HG03139 (cell line): Measurements from ENCODE around the gene TRIM27.
"Not testable (repeated sequence)": the region's sequence is repeated elsewhere in the genome, so short reads cannot be mapped to it uniquely, and the experiment has no call there.

ENCODE experiments used
- ATAC-seq: cut with Tn5 transposase; IDR thresholded peaks from one replicate; pipeline ENCODE4 v1.9.1; 2021; ENCODE audit not compliant: unreplicated experiment

Gene TRIM27

GRCh38 chr6:28900577-28901256, 23.1 kb downstream of the TRIM27 start:
- no peak for ATAC-seq

DNA sequence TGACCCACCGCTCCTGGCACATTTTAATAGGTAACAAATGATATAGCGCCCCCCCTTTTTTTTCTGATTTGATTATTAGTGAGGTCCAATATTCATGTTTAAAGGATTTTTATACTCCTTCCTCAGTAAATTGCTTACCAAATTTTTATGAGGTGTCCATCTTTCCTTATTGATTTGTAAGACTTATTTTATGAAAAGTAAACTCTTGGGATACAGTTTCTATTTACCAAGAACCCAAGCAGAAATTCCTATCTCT, 25.1 kb downstream of the TRIM27 start:
- ATAC-seq: no peak

DNA sequence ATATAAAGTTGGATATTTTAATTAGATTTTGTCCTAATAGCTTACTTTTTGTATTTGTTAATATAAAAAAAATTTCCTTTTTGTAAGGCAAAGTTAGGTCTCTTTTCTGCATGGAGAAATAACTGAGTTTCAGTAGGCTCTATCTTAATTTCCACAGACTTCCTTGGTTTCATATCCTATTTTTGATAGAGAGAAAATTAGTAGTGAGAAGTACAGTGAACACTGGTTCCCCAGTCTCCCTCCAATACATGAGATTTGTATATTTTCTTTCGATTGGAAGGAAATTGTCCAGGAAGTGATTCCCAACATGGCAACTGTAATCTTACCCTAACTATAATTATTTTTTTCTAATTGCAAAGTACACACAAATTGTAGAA, 26.4 kb downstream of the TRIM27 start:
- no peak for ATAC-seq

- no peak for ATAC-seq
Observed at GRCh38 chr6:28896505-28897368, 27.0 kb downstream of the TRIM27 start.

- peak; percentile 60 for ATAC-seq
Observed at GRCh38 chr6:28895131-28895812, 28.5 kb downstream of the TRIM27 start.

DNA sequence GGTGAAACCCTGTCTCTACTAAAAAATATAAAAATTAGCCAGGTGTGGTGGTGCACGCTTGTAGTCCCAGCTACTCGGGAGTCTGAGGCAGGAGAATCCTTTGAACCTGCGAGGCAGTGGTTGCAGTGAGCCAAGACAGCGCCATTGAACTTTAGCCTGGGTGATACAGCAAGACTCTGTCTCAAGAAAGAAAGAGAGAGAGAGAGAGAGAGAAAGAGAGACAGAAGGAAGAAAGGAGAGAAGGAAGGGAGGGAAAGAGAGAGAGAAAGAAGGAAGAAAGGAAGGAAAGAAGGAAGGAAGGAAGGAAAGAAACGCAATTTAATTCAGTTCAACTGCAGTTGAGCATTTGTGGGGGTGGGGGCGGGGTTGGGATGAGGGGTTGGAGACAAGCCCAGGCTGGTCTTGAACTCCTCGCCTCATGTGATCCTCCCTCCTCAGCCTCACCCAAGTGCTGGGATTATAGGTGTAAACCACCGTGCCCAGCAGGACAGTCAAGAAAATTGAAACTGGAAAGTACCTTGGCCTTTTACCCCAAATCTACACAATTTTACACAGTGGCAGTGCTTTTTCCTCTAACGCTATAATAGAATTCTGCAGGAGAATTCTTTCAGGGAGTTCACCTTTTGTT, 30.5 kb downstream of the TRIM27 start:
- ATAC-seq: no peak

DNA sequence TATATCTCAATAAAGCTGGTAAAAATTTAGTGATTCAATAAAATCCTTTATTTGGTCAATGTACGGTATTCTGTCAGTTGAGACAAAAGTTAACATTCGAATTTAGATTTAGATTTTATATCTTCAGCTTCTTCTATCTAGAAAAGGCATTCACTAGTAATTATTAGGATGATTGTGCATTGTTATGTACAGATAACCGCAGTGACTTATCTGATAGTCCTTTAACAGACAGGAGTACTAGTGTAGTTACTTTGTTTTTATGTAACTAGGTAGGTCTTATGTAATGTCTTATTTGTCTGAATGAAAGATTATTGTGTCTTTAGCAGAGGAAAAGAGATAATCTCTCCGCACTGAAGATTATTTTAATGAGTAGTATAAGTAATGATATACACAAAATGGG, 31.3 kb downstream of the TRIM27 start:
- ATAC-seq: no peak

- ATAC-seq: no peak
Observed at GRCh38 chr6:28887796-28888496, 35.8 kb downstream of the TRIM27 start.

DNA sequence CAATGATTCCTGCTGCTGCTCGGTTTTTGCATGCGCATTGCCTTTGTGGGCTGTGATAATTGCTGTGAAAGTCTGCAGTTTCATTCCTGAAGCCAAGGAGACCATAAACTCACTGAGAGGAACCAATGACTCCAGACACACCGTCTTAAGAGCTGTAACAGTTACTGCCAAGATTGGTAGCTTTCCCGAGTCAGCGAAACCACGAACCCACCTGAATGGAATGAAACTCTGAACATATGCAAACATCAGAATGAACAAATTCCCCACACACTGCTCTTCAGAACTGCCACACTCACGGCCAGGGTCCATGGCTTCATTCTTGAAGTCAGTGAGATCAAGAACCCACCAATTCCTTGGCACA, 37.7 kb downstream of the TRIM27 start:
- no peak for ATAC-seq

DNA sequence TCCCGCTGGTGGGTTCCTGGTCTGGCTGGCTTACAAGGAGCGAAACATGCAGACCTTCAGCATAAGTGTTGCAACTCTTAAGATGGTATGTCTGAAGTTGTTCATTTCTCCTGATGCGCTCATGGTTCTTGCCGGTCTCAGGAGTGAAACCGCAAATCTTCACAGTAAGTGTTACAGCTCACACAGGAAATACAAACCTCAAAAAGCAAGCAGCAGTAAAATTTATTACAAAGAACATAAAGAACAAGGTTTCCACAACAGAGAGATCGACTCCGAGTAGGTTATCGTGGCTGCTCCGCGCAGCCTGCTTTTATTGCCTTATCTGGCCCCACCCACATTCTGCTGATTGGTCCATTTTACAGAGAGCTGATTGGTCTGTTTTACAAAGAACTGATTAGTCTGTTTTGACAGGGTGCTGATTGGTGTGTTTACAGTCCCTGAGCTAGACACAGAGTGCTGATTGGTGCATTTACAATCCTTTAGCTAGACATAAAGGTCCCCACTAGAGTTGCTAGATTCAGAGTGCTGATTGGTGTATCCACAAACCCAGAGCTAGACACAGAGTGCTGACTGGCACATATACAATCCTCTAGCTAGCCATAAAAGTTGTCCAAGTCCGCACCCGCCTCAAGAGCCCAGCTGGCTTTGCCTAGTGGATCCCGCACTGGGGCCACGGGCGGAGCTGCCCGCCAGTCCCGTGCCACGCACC, 39.2 kb downstream of the TRIM27 start:
- no peak for ATAC-seq

GRCh38 chr6:28880894-28881780, 42.6 kb downstream of the TRIM27 start:
- no peak for ATAC-seq

GRCh38 chr6:28880519-28880893, 43.3 kb downstream of the TRIM27 start:
- no peak for ATAC-seq

- ATAC-seq: no peak
Observed at GRCh38 chr6:28876710-28877109, 47.1 kb downstream of the TRIM27 start.

GRCh38 chr6:28875191-28875747, 48.5 kb downstream of the TRIM27 start:
- ATAC-seq: no peak

DNA sequence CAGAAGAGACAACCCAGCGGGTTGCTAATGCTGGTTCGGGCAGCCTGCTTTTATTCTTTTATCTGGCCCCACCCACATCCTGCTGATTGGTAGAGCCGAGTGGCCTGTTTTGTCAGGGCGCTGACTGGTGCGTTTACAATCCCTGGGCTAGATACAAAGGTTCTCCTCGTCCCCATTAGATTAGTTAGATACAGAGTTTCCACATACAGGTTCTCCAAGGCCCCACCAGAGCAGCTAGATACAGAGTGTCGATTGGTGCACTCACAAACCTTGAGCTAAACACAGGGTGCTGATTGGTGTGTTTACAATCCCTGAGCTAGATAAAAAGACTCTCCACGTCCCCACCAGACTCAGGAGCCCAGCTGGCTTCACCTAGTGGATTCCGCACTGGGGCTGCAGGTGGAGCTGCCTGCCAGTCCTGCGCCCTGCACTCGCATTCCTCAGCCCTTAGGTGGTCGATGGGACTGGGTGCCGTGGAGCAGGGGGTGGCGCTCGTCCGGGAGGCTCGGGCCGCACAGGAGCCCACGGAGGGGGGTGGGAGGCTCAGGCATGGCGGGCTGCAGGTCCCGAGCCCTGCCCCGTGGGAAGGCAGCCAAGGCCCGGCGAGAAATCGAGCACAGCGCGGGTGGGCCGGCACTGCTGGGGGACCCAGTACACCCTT, 51.5 kb downstream of the TRIM27 start:
- ATAC-seq: not testable (repeated sequence)

DNA sequence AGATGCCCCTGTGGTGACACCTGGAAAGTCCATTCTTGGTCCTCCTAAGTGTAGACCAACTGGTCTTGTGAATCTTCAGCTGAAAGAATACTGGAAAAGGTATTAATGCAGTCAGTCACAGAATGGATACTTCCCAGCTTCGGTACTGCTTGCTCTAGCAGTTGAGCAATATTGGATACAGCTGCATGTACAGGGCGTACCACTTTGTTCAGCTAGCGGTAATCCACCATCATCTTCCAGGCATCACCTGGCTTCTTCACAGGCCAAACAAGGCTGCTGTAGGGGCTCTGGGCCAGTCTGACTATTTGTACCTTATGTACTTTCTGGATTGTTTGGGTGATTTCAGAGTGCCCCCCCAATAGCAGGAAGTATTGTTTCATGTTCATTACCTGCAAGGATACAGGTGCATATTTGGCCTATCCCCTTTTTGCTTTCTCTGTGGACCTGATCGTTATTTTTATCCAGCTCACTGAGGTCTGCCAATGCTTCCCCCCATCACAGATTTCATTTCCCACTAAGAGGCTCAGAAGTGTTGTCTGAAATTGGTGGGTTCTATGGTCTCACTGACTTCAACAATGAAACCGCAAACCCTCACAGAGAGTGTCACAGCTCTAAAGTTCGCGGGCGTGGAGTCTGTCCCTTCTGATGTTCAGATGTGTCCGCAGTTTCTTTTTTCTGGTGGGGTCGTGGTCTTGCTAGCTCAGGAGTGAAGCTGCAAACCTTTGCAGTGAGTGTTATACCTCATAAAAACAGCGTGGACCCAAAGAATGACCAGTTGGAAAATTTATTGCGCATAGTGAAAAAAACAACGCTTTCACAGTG, 52.2 kb downstream of the TRIM27 start:
- no peak for ATAC-seq

DNA sequence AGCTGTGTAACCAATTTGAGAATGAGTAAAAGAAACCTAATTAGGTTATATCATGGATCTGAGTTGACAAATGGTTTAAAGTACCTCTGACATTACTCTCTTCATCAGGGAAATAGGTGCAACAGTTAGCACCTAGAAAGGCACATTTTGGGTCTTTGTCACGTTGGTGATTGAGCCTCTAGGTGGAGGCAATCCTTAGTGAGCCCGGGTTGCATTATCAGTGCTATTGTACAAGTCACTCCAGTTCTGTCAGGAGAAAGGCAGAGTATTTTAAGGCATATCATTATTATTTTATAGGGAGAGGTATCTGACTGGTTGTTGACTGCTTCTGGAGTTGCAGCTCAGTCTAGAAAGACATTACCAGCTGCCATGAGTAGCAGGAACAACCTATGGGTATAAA, 54.9 kb downstream of the TRIM27 start:
- no peak for ATAC-seq

DNA sequence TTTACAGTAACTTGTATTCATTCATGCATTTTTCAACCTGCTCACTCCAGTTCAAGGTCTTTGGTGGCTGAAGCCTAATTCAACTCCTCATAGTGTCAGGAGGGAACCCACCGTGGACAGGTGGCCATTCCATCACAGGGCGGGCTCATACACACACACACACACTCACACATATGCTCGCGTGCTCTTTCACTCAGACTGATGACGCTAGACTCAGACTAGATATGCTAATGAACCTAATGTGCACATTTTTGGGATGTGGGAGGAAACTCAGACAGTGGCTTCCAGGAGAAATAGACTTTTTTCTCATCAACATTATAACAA, 56.7 kb downstream of the TRIM27 start:
- ATAC-seq: no peak
